SK-N-SH treated with all-trans-retinoic acid at 6 μM for 48 hours (cell line): ENCODE data around the gene POU3F2.

Experiments used
- ATAC-seq: fragments of 200-7000 bp; cut with Tn5 transposase; 3 replicates; pipeline ENCODE4 v1.9.1; 2020; ENCODE audit warnings: mild to moderate bottlenecking, moderate library complexity
- ARNTL ChIP-seq: fragments of 450-650 bp; formaldehyde crosslinking; IDR thresholded peaks from 2 replicates; pipeline ENCODE4 v1.5.0; 2020; ENCODE audit warnings: low read depth, mild to moderate bottlenecking, moderate library complexity, borderline replicate concordance
- BACH2 ChIP-seq: fragments of 250-450 bp; sonication (Bioruptor Pico); IDR thresholded peaks from 2 replicates; pipeline ENCODE4 v1.9.0; 2021; ENCODE audit warnings: mild to moderate bottlenecking, borderline replicate concordance
- CSDC2 ChIP-seq: fragments of 250-450 bp; sonication (Bioruptor Pico); IDR thresholded peaks from 2 replicates; pipeline ENCODE4 v1.5.0; 2020; ENCODE audit warnings: mild to moderate bottlenecking, moderate library complexity
- CSRNP3 ChIP-seq: fragments of 250-450 bp; sonication (Bioruptor Pico); IDR thresholded peaks from 2 replicates; pipeline ENCODE4 v1.5.1; 2021; ENCODE audit warnings: mild to moderate bottlenecking, moderate library complexity
- ESRRG ChIP-seq: fragments of 250-450 bp; sonication (Bioruptor Pico); IDR thresholded peaks from 2 replicates; pipeline ENCODE4 v1.6.1; 2021; ENCODE audit warnings: mild to moderate bottlenecking
- GLIS3 ChIP-seq: fragments of 250-450 bp; sonication (Bioruptor Pico); IDR thresholded peaks from 2 replicates; pipeline ENCODE4 v1.5.0; 2020; ENCODE audit warnings: mild to moderate bottlenecking, moderate library complexity
- OSR1 ChIP-seq: fragments of 250-450 bp; sonication (Bioruptor Pico); IDR thresholded peaks from 2 replicates; pipeline ENCODE4 v1.8.0; 2022; ENCODE audit warnings: moderate library complexity, mild to moderate bottlenecking, inconsistent platforms
- POU6F1 ChIP-seq: fragments of 250-450 bp; sonication (Bioruptor Pico); IDR thresholded peaks from 2 replicates; pipeline ENCODE4 v1.8.0; 2021; ENCODE audit warnings: low read depth, mild to moderate bottlenecking, moderate library complexity, borderline replicate concordance
- PPARA ChIP-seq: fragments of 250-450 bp; sonication (Bioruptor Pico); IDR thresholded peaks from 2 replicates; pipeline ENCODE4 v1.5.0; 2020; ENCODE audit warnings: mild to moderate bottlenecking, borderline replicate concordance
- RARB ChIP-seq: fragments of 250-450 bp; sonication (Bioruptor Pico); IDR thresholded peaks from 2 replicates; pipeline ENCODE4 v1.8.0; 2021; ENCODE audit warnings: mild to moderate bottlenecking, moderate library complexity
- TCF4 ChIP-seq: fragments of 250-450 bp; sonication (Bioruptor Pico); IDR thresholded peaks from 2 replicates; pipeline ENCODE4 v1.8.0; 2021; ENCODE audit warnings: mild to moderate bottlenecking, moderate library complexity, borderline replicate concordance
- TOX ChIP-seq: fragments of 250-450 bp; sonication (Bioruptor Pico); IDR thresholded peaks from 2 replicates; pipeline ENCODE4 v1.8.0; 2021; ENCODE audit warnings: mild to moderate bottlenecking, moderate library complexity, borderline replicate concordance
- ZC3H10 ChIP-seq: fragments of 250-450 bp; sonication (Bioruptor Pico); IDR thresholded peaks from 2 replicates; pipeline ENCODE4 v1.5.1; 2021; ENCODE audit warnings: mild to moderate bottlenecking, moderate library complexity
- ZFP3 ChIP-seq: fragments of 250-450 bp; sonication (Bioruptor Pico); IDR thresholded peaks from 2 replicates; pipeline ENCODE4 v1.5.0; 2020; ENCODE audit warnings: mild to moderate bottlenecking, moderate library complexity
- ZFP30 ChIP-seq: fragments of 450-650 bp; formaldehyde crosslinking; IDR thresholded peaks from 2 replicates; pipeline ENCODE4 v1.5.0; 2022; ENCODE audit warnings: mild to moderate bottlenecking, moderate library complexity
- ZNF565 ChIP-seq: fragments of 450-650 bp; formaldehyde crosslinking; conservative IDR thresholded peaks from 2 replicates; pipeline ENCODE4 v1.5.0; 2020; ENCODE audit warnings: low read depth, mild to moderate bottlenecking, moderate library complexity
- ZNF70 ChIP-seq: fragments of 450-650 bp; formaldehyde crosslinking; IDR thresholded peaks from 2 replicates; pipeline ENCODE4 v1.5.0; 2020; ENCODE audit warnings: mild to moderate bottlenecking, moderate library complexity
- TF ChIP-seq, protein P1 (sequence below): fragments of 250-450 bp; sonication (Bioruptor Pico); IDR thresholded peaks from 2 replicates; pipeline ENCODE4 v1.5.0; 2020; ENCODE audit warnings: mild to moderate bottlenecking, moderate library complexity

Gene POU3F2

DNA sequence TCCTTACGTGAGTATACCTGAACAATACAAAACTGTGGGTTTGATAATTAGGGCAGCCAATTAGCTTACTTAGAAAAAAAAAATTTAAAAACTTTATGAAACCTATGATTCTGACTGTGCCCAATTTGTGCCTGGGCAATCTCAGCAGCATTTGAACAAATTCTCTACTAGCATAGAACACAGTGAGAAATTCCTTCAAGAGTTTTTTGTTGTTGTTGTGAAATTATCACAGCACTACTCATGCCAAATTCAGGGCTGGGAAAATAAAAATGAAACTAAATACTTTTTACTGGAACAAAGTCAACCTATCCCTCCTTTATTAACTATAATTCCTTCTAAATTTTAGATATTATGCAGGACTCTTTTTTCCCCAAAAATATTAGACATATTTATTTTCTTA, 42.9 kb downstream of the POU3F2 start (continued):
- TF ChIP-seq POU6F1 (CRISPR knock-in tag) (no peak), OSR1 (CRISPR knock-in tag) (no peak), CSDC2 (CRISPR knock-in tag) (no peak)
- TF ChIP-seq, protein P1, sequence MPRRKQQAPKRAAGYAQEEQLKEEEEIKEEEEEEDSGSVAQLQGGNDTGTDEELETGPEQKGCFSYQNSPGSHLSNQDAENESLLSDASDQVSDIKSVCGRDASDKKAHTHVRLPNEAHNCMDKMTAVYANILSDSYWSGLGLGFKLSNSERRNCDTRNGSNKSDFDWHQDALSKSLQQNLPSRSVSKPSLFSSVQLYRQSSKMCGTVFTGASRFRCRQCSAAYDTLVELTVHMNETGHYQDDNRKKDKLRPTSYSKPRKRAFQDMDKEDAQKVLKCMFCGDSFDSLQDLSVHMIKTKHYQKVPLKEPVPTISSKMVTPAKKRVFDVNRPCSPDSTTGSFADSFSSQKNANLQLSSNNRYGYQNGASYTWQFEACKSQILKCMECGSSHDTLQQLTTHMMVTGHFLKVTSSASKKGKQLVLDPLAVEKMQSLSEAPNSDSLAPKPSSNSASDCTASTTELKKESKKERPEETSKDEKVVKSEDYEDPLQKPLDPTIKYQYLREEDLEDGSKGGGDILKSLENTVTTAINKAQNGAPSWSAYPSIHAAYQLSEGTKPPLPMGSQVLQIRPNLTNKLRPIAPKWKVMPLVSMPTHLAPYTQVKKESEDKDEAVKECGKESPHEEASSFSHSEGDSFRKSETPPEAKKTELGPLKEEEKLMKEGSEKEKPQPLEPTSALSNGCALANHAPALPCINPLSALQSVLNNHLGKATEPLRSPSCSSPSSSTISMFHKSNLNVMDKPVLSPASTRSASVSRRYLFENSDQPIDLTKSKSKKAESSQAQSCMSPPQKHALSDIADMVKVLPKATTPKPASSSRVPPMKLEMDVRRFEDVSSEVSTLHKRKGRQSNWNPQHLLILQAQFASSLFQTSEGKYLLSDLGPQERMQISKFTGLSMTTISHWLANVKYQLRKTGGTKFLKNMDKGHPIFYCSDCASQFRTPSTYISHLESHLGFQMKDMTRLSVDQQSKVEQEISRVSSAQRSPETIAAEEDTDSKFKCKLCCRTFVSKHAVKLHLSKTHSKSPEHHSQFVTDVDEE (CRISPR knock-in tag), result no peak

- no peak for ATAC-seq
Observed at GRCh38 chr6:98880486-98880885, 46.1 kb downstream of the POU3F2 start.

DNA sequence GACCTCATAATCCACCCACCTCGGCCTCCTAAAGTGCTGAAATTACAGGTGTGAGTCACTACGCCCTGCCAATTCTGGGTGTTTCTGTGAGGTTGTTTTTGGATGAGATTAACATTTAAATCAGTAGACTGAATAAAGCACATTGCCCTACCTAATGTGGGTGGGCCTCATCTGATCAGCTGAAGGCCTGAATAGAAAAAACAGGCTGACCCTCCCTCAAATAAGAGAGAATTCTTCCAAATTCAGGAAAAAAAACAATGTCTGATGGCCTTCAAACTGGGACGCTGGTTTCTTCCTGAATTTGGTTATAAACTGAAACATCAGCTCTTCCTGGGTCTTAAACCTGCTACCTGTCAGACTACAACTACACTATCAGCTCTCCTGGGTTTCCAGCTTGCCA, 51.0 kb downstream of the POU3F2 start:
- ATAC-seq, result no peak
- TF ChIP-seq RARB (CRISPR knock-in tag), result no peak

More at GRCh38 chr6:98880486-98880885, 46.1 kb downstream of the POU3F2 start:
- TF ChIP-seq POU6F1 (CRISPR knock-in tag) (no peak), ZNF565 (CRISPR knock-in tag) (no peak), GLIS3 (CRISPR knock-in tag) (no peak), PPARA (no peak), ZFP30 (CRISPR knock-in tag) (no peak), BACH2 (CRISPR knock-in tag) (no peak), ZNF70 (CRISPR knock-in tag) (no peak), ZC3H10 (CRISPR knock-in tag) (no peak), TCF4 (no peak), ZFP3 (CRISPR knock-in tag) (no peak), ESRRG (CRISPR knock-in tag) (no peak)
- TF ChIP-seq, protein P1 (CRISPR knock-in tag), result no peak

DNA sequence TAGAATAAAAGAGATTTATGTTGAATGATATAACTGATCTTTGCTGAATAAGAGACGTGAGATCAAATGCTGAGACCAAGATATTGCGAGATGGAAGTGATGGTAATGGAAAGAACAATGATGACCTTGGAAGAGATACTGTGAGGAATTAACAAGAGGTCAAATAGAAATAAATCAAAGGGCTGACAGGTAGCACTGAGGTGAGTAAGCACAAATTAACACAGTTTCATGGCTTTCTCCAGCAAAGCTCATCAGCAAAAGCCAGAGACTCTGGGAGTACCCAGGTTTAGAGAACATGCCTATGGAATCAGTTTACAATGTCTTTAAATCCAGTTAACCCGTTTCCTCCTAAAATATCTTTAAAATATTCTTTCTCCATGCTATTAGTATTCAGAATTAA, 53.3 kb downstream of the POU3F2 start:
- no peak for TF ChIP-seq ZNF70 (CRISPR knock-in tag)
- TF ChIP-seq ARNTL (CRISPR knock-in tag), result no peak
- no peak for TF ChIP-seq RARB (CRISPR knock-in tag)
- TF ChIP-seq ZC3H10 (CRISPR knock-in tag), result no peak
- no peak for TF ChIP-seq POU6F1 (CRISPR knock-in tag)
- TF ChIP-seq ZNF565 (CRISPR knock-in tag), result no peak
- no peak for TF ChIP-seq CSDC2 (CRISPR knock-in tag)
- TF ChIP-seq, protein P1 (CRISPR knock-in tag), result no peak
- TF ChIP-seq CSRNP3, result no peak
- TF ChIP-seq TOX, result no peak
- no peak for TF ChIP-seq BACH2 (CRISPR knock-in tag)
- no peak for TF ChIP-seq ZFP30 (CRISPR knock-in tag)

More for the DNA sequence above, 53.3 kb downstream of the POU3F2 start:
- no peak for ATAC-seq
